Measurements from ENCODE around the gene CDKN2D. TPM values are rescaled to one million over a fixed set of nuclear protein-coding genes. Genes with fewer than 3 reads are reported as not detected.
"Not testable (repeated sequence)": the region's sequence is repeated elsewhere in the genome, so short reads cannot be mapped to it uniquely, and the experiment has no call there.

Gene CDKN2D
- total and polyA plus RNA-seq, 2 experiments from 2014 or later, result 7.8 to 10.7 TPM

DNA sequence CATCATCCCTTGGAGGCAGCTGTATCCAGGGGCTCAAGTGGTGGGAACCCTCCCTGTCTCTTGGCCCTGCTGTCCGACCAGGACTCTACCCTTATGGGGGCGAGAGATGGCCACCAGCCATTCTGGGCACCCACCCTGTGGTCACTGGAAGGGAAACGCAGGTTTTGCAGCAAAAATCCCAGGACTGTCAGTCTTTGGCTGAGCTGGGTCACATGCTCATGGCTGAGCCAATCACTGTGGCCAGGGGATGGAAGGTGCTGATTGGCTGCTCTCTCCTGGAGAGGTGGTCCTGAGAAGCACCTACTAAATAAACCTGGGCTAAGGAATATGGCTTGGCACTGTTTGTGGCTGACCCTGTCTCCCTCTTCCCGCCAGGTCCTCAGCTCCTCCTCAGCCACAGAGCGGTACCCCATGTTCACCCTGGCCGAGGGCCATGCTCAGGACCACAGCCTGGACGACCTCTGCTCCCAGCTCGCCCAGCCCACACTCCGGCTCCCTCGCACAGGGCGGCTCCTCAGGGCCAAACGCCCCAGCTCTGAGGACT lies 16.2 kb downstream of the CDKN2D start:
- H3K4me1 ChIP-seq (ENCODE audit: insufficient read depth), result no peaks in the 10 kb centered on the region
- no peak overlapping the region for H3K4me3 ChIP-seq
- no peak overlapping the region for H3K4me2 ChIP-seq (ENCODE audit: unreplicated experiment)
- in situ Hi-C loops (cut with MboI), result no loop called here
- H4K20me1 ChIP-seq (ENCODE audit: insufficient read depth), result no peaks in the 10 kb centered on the region
- H3K27ac ChIP-seq, result no peak overlapping the region
- H3K27me3 ChIP-seq (replicated peaks; ENCODE audit: insufficient read depth), result no peaks in the 10 kb centered on the region
- WGBS, 2 experiments (ENCODE audit: low coverage in 1 of 2, low lambda C conversion rate in 2 of 2, missing lambda C conversion rate in 2 of 2), result 84 to 86% methylated on average over 12 of the region's 12 CpGs
- peaks cover 13% of the 10 kb centered on the region; the same call in 1 of the 2 replicates for H3K36me3 ChIP-seq (ENCODE audit: low read depth)
- no peaks in the 10 kb centered on the region for H3K79me2 ChIP-seq (ENCODE audit: insufficient read depth)
- no peak for TF ChIP-seq EZH2 (IDR thresholded peaks at IDR 0.05; ENCODE audit: insufficient read depth, poor library complexity, severe bottlenecking)
- H3K9ac ChIP-seq, result no peak overlapping the region
- no peaks in the 10 kb centered on the region for H3F3A ChIP-seq (ENCODE audit: insufficient read depth)
- peak; percentile 36 for DNase-seq
- no peaks in the 10 kb centered on the region for H3K9me2 ChIP-seq (ENCODE audit: insufficient read depth)
- H2AFZ ChIP-seq, result no peak overlapping the region
- no peaks in the 10 kb centered on the region for H3K9me3 ChIP-seq (ENCODE audit: low read depth)

GRCh38 chr19:10551698-10552301 lies 17.0 kb downstream of the CDKN2D start:
- Histone ChIP-seq H3K36me3 (ENCODE audit: low read depth) (peaks cover 13% of the 10 kb centered on the region; the same call in 1 of the 2 replicates), H3K27me3 (replicated peaks; ENCODE audit: insufficient read depth) (no peaks in the 10 kb centered on the region), H3K27ac (no peak overlapping the region), H3K4me1 (ENCODE audit: insufficient read depth) (no peaks in the 10 kb centered on the region), H3F3A (ENCODE audit: insufficient read depth) (no peaks in the 10 kb centered on the region), H4K20me1 (ENCODE audit: insufficient read depth) (no peaks in the 10 kb centered on the region), H3K4me3 (no peak overlapping the region), H2AFZ (no peak overlapping the region), H3K9me3 (ENCODE audit: low read depth) (no peaks in the 10 kb centered on the region), H3K4me2 (ENCODE audit: unreplicated experiment) (no peak overlapping the region), H3K9me2 (ENCODE audit: insufficient read depth) (no peaks in the 10 kb centered on the region), H3K79me2 (ENCODE audit: insufficient read depth) (no peaks in the 10 kb centered on the region), H3K9ac (no peak overlapping the region)
- peak; percentile 55 for DNase-seq
- in situ Hi-C loops (cut with MboI), result no loop called here
- no peak for TF ChIP-seq EZH2 (IDR thresholded peaks at IDR 0.05; ENCODE audit: insufficient read depth, poor library complexity, severe bottlenecking)
- WGBS, 2 experiments (ENCODE audit: low coverage in 1 of 2, low lambda C conversion rate in 2 of 2, missing lambda C conversion rate in 2 of 2), result 84 to 90% methylated on average over 9 to 12 of the region's 12 CpGs

GRCh38 chr19:10551006-10551405 lies 17.8 kb downstream of the CDKN2D start:
- H3F3A ChIP-seq (ENCODE audit: insufficient read depth); H3K4me2 ChIP-seq (ENCODE audit: unreplicated experiment); H3K9ac ChIP-seq; in situ Hi-C loops (cut with MboI); H3K9me2 ChIP-seq (ENCODE audit: insufficient read depth); H3K79me2 ChIP-seq (ENCODE audit: insufficient read depth); H3K4me3 ChIP-seq; H3K27me3 ChIP-seq (replicated peaks; ENCODE audit: insufficient read depth); DNase-seq; H3K4me1 ChIP-seq (ENCODE audit: insufficient read depth); H3K9me3 ChIP-seq (ENCODE audit: low read depth); H4K20me1 ChIP-seq (ENCODE audit: insufficient read depth); H2AFZ ChIP-seq; H3K27ac ChIP-seq: not testable (repeated sequence)
- peaks cover 13% of the 10 kb centered on the region; the same call in 1 of the 2 replicates for H3K36me3 ChIP-seq (ENCODE audit: low read depth)
- 94 to 95% methylated on average over 9 of the region's 9 CpGs for WGBS, 2 experiments (ENCODE audit: low coverage in 1 of 2, low lambda C conversion rate in 2 of 2, missing lambda C conversion rate in 2 of 2)

- DNase-seq, result no peak
- H2AFZ ChIP-seq, result no peak overlapping the region
- peaks cover 10% of the 10 kb centered on the region for H3K79me2 ChIP-seq (ENCODE audit: insufficient read depth)
- TF ChIP-seq EZH2 (IDR thresholded peaks at IDR 0.05; ENCODE audit: insufficient read depth, poor library complexity, severe bottlenecking) (no peak), EZH2phosphoT487 (IDR thresholded peaks at IDR 0.05; ENCODE audit: insufficient read depth, low read depth) (no peak)
- no peaks in the 10 kb centered on the region for H3K27me3 ChIP-seq (replicated peaks; ENCODE audit: insufficient read depth)
- no peaks in the 10 kb centered on the region for H3K4me1 ChIP-seq (ENCODE audit: insufficient read depth)
- 95 to 96% methylated on average over 5 to 6 of the region's 6 CpGs for WGBS, 2 experiments (ENCODE audit: low coverage in 1 of 2, low lambda C conversion rate in 2 of 2, missing lambda C conversion rate in 2 of 2)
- H3K4me3 ChIP-seq, result no peak overlapping the region
- no peaks in the 10 kb centered on the region for H3K9me3 ChIP-seq (ENCODE audit: low read depth)
- H3K36me3 ChIP-seq (ENCODE audit: low read depth), result peaks cover 13% of the 10 kb centered on the region; the same call in 1 of the 2 replicates
- no peak overlapping the region for H3K4me2 ChIP-seq (ENCODE audit: unreplicated experiment)
- H3K9ac ChIP-seq, result no peak overlapping the region
- no peaks in the 10 kb centered on the region for H4K20me1 ChIP-seq (ENCODE audit: insufficient read depth)
- no peak overlapping the region for H3K27ac ChIP-seq
- no peaks in the 10 kb centered on the region for H3K9me2 ChIP-seq (ENCODE audit: insufficient read depth)
- in situ Hi-C loops (cut with MboI), result no loop called here
- no peaks in the 10 kb centered on the region for H3F3A ChIP-seq (ENCODE audit: insufficient read depth)
These were observed 18.4 kb downstream of the CDKN2D start for GRCh38 chr19:10550336-10550735.

DNA sequence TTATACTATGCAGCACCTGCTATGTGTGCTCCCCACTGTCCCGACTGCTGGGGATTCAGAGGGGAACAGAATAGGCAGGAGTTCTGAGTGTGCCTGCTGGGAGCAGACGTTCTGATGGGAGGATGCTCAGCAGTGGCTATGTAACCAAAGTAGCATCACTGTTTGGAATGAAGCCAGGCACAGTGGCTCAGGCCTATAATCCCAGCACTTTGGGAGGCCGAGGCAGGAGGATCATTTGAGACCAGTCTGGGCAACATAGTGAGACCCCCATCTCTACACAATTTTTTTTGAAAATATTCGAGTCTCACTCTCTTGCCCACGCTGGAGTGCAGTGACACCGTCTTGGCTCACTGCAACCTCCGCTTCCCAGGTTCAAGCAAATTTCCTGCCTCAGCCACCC lies 19.0 kb downstream of the CDKN2D start:
- H3K4me1 ChIP-seq (ENCODE audit: insufficient read depth), result peaks cover 3% of the 10 kb centered on the region; the same call in 1 of the 2 replicates
- no peak for DNase-seq
- no peaks in the 10 kb centered on the region for H4K20me1 ChIP-seq (ENCODE audit: insufficient read depth)
- H3K79me2 ChIP-seq (ENCODE audit: insufficient read depth), result peaks cover 15% of the 10 kb centered on the region
- in situ Hi-C loops (cut with MboI), result no loop called here
- 92% methylated on average over 7 of the region's 7 CpGs for WGBS, 2 experiments (ENCODE audit: low coverage in 1 of 2, low lambda C conversion rate in 2 of 2, missing lambda C conversion rate in 2 of 2)
- no peak overlapping the region for H2AFZ ChIP-seq
- H3F3A ChIP-seq (ENCODE audit: insufficient read depth), result no peaks in the 10 kb centered on the region
- TF ChIP-seq EZH2phosphoT487 (IDR thresholded peaks at IDR 0.05; ENCODE audit: insufficient read depth, low read depth) (no peak), EZH2 (IDR thresholded peaks at IDR 0.05; ENCODE audit: insufficient read depth, poor library complexity, severe bottlenecking) (no peak)
- H3K36me3 ChIP-seq (ENCODE audit: low read depth), result peaks cover 13% of the 10 kb centered on the region; the same call in 1 of the 2 replicates
- no peaks in the 10 kb centered on the region for H3K9me2 ChIP-seq (ENCODE audit: insufficient read depth)
- no peak overlapping the region for H3K27ac ChIP-seq
- no peaks in the 10 kb centered on the region for H3K27me3 ChIP-seq (replicated peaks; ENCODE audit: insufficient read depth)
- no peak overlapping the region for H3K9ac ChIP-seq
- H3K4me3 ChIP-seq, result no peak overlapping the region
- no peak overlapping the region for H3K4me2 ChIP-seq (ENCODE audit: unreplicated experiment)
- H3K9me3 ChIP-seq (ENCODE audit: low read depth), result no peaks in the 10 kb centered on the region
